Loucy (cell line): ENCODE data around the gene KNG1.

Source experiments
- EZH2phosphoT487 ChIP-seq: fragments of 200-600 bp; IDR thresholded peaks from 2 replicates; pipeline ENCODE4 v1.6.1; 2018; ENCODE audit warnings: antibody characterized with exemption, mild to moderate bottlenecking, moderate library complexity, borderline replicate concordance
- TF ChIP-seq, protein P1 (sequence below): fragments of 200-600 bp; sonication (generic); conservative IDR thresholded peaks from 2 replicates; pipeline ENCODE4 v1.5.1; 2014; ENCODE audit warnings: mild to moderate bottlenecking, antibody characterized with exemption, low read length

DNA sequence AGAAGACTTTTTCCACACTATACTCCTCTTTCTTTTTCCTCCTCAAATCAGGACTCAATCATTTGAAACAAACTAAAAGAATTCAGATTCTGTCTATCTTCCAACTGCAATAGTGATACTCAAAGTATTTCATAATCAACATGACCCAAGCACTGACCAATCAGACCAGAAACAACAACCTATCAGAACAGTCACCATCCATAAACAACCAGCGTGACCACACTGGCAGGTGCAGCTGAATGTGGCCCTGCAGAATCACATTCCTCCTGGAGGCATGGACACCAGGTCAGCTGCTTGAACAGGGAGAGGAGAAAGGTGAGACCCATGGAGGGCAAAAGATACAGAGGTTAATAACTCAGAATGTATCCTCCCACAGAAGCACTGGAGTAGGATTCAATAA, 38.0 kb upstream of the KNG1 start:
- TF ChIP-seq, protein P1, sequence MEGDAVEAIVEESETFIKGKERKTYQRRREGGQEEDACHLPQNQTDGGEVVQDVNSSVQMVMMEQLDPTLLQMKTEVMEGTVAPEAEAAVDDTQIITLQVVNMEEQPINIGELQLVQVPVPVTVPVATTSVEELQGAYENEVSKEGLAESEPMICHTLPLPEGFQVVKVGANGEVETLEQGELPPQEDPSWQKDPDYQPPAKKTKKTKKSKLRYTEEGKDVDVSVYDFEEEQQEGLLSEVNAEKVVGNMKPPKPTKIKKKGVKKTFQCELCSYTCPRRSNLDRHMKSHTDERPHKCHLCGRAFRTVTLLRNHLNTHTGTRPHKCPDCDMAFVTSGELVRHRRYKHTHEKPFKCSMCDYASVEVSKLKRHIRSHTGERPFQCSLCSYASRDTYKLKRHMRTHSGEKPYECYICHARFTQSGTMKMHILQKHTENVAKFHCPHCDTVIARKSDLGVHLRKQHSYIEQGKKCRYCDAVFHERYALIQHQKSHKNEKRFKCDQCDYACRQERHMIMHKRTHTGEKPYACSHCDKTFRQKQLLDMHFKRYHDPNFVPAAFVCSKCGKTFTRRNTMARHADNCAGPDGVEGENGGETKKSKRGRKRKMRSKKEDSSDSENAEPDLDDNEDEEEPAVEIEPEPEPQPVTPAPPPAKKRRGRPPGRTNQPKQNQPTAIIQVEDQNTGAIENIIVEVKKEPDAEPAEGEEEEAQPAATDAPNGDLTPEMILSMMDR: no peak
- no peak for TF ChIP-seq EZH2phosphoT487
